ENCODE measurements around the gene IQGAP2. TPM values are rescaled to one million over a fixed set of nuclear protein-coding genes. Genes with fewer than 3 reads are reported as not detected.
"Not testable (repeated sequence)": the region's sequence is repeated elsewhere in the genome, so short reads cannot be mapped to it uniquely, and the experiment has no call there.

The IQGAP2 gene
- total RNA-seq, 2 experiments from 2014 or later: 90.5 to 117 TPM

- peaks cover 23% of the 10 kb centered on the region for H3K4me1 Mint-ChIP-seq
- no peaks in the 10 kb centered on the region for H3K9me3 Mint-ChIP-seq
- CTCF ChIA-PET: interaction anchor here (1.0 to 2.2 kb wide), 3 partner anchors 10 to 17 kb away, joined by 3 to 5 read pairs (median 5); no protein-coding TSS in a partner anchor
- no peak overlapping the region for H3K4me3 Mint-ChIP-seq
- POLR2A ChIA-PET: no interaction called here
- DNase-seq: no peak
- H3K27me3 Mint-ChIP-seq: no peaks in the 10 kb centered on the region
- no peak overlapping the region for H3K27ac Mint-ChIP-seq
- H3K36me3 Mint-ChIP-seq (ENCODE audit: low read depth): peaks cover 26% of the 10 kb centered on the region
Observed at GRCh38 chr5:76425928-76426804, 23.1 kb downstream of the IQGAP2 start.

- CTCF ChIA-PET: interaction anchor here (0.9 to 2.2 kb wide), 4 partner anchors 8 to 198 kb away, joined by 4 to 5 read pairs (median 5); no protein-coding TSS in a partner anchor
- Mint-ChIP-seq H3K9me3 (no peaks in the 10 kb centered on the region), H3K4me3 (no peak overlapping the region), H3K36me3 (ENCODE audit: low read depth) (peaks cover 22% of the 10 kb centered on the region), H3K27me3 (no peaks in the 10 kb centered on the region), H3K27ac (no peak overlapping the region), H3K4me1 (peaks cover 25% of the 10 kb centered on the region)
- DNase-seq: no peak
- POLR2A ChIA-PET: no interaction called here
Observed at GRCh38 chr5:76427206-76428140, 24.4 kb downstream of the IQGAP2 start.

- Mint-ChIP-seq H3K36me3 (ENCODE audit: low read depth) (peaks cover 20% of the 10 kb centered on the region), H3K4me1 (peaks cover 26% of the 10 kb centered on the region)
- CTCF ChIA-PET: interaction anchor here (0.6 to 2.0 kb wide), 3 partner anchors 20 to 197 kb away, joined by 3 to 5 read pairs (median 4); no protein-coding TSS in a partner anchor
- POLR2A ChIA-PET, H3K9me3 Mint-ChIP-seq, DNase-seq, H3K27me3 Mint-ChIP-seq, H3K4me3 Mint-ChIP-seq, H3K27ac Mint-ChIP-seq: not testable (repeated sequence)
Observed at GRCh38 chr5:76428550-76428949, 25.5 kb downstream of the IQGAP2 start.

- CTCF ChIA-PET: interaction anchor here (1.1 to 1.5 kb wide), 2 partner anchors 10 to 14 kb away, joined by 3 read pairs; no protein-coding TSS in a partner anchor
- Mint-ChIP-seq H3K27me3 (no peaks in the 10 kb centered on the region), H3K4me3 (no peak overlapping the region), H3K4me1 (peaks cover 10% of the 10 kb centered on the region), H3K27ac (no peak overlapping the region), H3K36me3 (ENCODE audit: low read depth) (peaks cover 12% of the 10 kb centered on the region), H3K9me3 (peaks cover 19% of the 10 kb centered on the region)
- DNase-seq: no peak
- POLR2A ChIA-PET: no interaction called here
Observed at GRCh38 chr5:76433261-76433660, 30.2 kb downstream of the IQGAP2 start.

GRCh38 chr5:76437507-76437906 is 34.4 kb downstream of the IQGAP2 start:
- H3K27ac Mint-ChIP-seq, H3K27me3 Mint-ChIP-seq, POLR2A ChIA-PET, H3K4me3 Mint-ChIP-seq, DNase-seq, H3K4me1 Mint-ChIP-seq: not testable (repeated sequence)
- peaks cover 38% of the 10 kb centered on the region for H3K9me3 Mint-ChIP-seq
- CTCF ChIA-PET: interaction anchor here (0.7 kb wide), 1 partner anchor 140 kb away, joined by 5 read pairs; no protein-coding TSS in a partner anchor
- H3K36me3 Mint-ChIP-seq (ENCODE audit: low read depth): peaks cover 42% of the 10 kb centered on the region

GRCh38 chr5:76438025-76438424 is 34.9 kb downstream of the IQGAP2 start:
- ChIA-PET CTCF (interaction anchor here (0.7 kb wide), 1 partner anchor 140 kb away, joined by 5 read pairs; no protein-coding TSS in a partner anchor), POLR2A (no interaction called here)
- H3K27ac Mint-ChIP-seq: no peak overlapping the region
- peaks cover 6% of the 10 kb centered on the region for H3K4me1 Mint-ChIP-seq
- H3K9me3 Mint-ChIP-seq: peaks cover 38% of the 10 kb centered on the region
- DNase-seq: no peak
- no peak overlapping the region for H3K4me3 Mint-ChIP-seq
- H3K36me3 Mint-ChIP-seq (ENCODE audit: low read depth): peaks cover 43% of the 10 kb centered on the region
- H3K27me3 Mint-ChIP-seq: no peaks in the 10 kb centered on the region

- H3K36me3 Mint-ChIP-seq (ENCODE audit: low read depth): peaks cover 50% of the 10 kb centered on the region
- H3K4me3 Mint-ChIP-seq: no peak overlapping the region
- no peak overlapping the region for H3K27ac Mint-ChIP-seq
- ChIA-PET POLR2A (no interaction called here), CTCF (no interaction called here)
- no peak for DNase-seq
- H3K4me1 Mint-ChIP-seq: peaks cover 6% of the 10 kb centered on the region
- no peaks in the 10 kb centered on the region for H3K27me3 Mint-ChIP-seq
- H3K9me3 Mint-ChIP-seq: peaks cover 38% of the 10 kb centered on the region
Observed at GRCh38 chr5:76439201-76439600, 36.1 kb downstream of the IQGAP2 start.

- no peak overlapping the region for H3K4me3 Mint-ChIP-seq
- ChIA-PET CTCF (no interaction called here), POLR2A (no interaction called here)
- H3K27ac Mint-ChIP-seq: no peak overlapping the region
- H3K9me3 Mint-ChIP-seq: peaks cover 38% of the 10 kb centered on the region
- H3K4me1 Mint-ChIP-seq: peaks cover 6% of the 10 kb centered on the region
- no peak for DNase-seq
- peaks cover 51% of the 10 kb centered on the region for H3K36me3 Mint-ChIP-seq (ENCODE audit: low read depth)
- H3K27me3 Mint-ChIP-seq: no peaks in the 10 kb centered on the region
Observed at GRCh38 chr5:76439929-76440328, 36.8 kb downstream of the IQGAP2 start.

GRCh38 chr5:76441101-76441500 is 38.0 kb downstream of the IQGAP2 start:
- Mint-ChIP-seq H3K4me1 (peaks cover 4% of the 10 kb centered on the region), H3K27me3 (no peaks in the 10 kb centered on the region), H3K27ac (no peak overlapping the region), H3K36me3 (ENCODE audit: low read depth) (peaks cover 55% of the 10 kb centered on the region), H3K9me3 (peaks cover 29% of the 10 kb centered on the region), H3K4me3 (no peak overlapping the region)
- CTCF ChIA-PET: interaction anchor here (1.1 kb wide), 1 partner anchor 37 kb away, joined by 3 read pairs; no protein-coding TSS in a partner anchor
- no peak for DNase-seq
- POLR2A ChIA-PET: no interaction called here

GRCh38 chr5:76441890-76442673 is 39.0 kb downstream of the IQGAP2 start:
- H3K4me3 Mint-ChIP-seq: no peak overlapping the region
- H3K9me3 Mint-ChIP-seq: peaks cover 27% of the 10 kb centered on the region
- H3K27me3 Mint-ChIP-seq: no peaks in the 10 kb centered on the region
- peaks cover 4% of the 10 kb centered on the region for H3K4me1 Mint-ChIP-seq
- ChIA-PET POLR2A (no interaction called here), CTCF (interaction anchor here (0.5 to 1.2 kb wide), 4 partner anchors 8 to 38 kb away, joined by 3 to 4 read pairs (median 3); no protein-coding TSS in a partner anchor)
- no peak overlapping the region for H3K27ac Mint-ChIP-seq
- no peak for DNase-seq
- peaks cover 56% of the 10 kb centered on the region for H3K36me3 Mint-ChIP-seq (ENCODE audit: low read depth)

GRCh38 chr5:76443066-76443800 is 40.1 kb downstream of the IQGAP2 start:
- peaks cover 6% of the 10 kb centered on the region for H3K4me1 Mint-ChIP-seq
- no peak for DNase-seq
- no peak overlapping the region for H3K4me3 Mint-ChIP-seq
- POLR2A ChIA-PET: no interaction called here
- peaks cover 19% of the 10 kb centered on the region for H3K9me3 Mint-ChIP-seq
- no peak overlapping the region for H3K27ac Mint-ChIP-seq
- peaks cover 58% of the 10 kb centered on the region for H3K36me3 Mint-ChIP-seq (ENCODE audit: low read depth)
- no peaks in the 10 kb centered on the region for H3K27me3 Mint-ChIP-seq
- CTCF ChIA-PET: interaction anchor here (0.9 to 1.2 kb wide), 2 partner anchors 10 to 23 kb away, joined by 3 read pairs; no protein-coding TSS in a partner anchor
